CMK (cell line): ENCODE data around the gene ZC3H6.
"Not testable (repeated sequence)": the region's sequence is repeated elsewhere in the genome, so short reads cannot be mapped to it uniquely, and the experiment has no call there.

Experiments used
- DNase-seq: peaks from one replicate; pipeline ENCODE4 v3.0.0-alpha.2; 2010; ENCODE audit warnings: low read depth

ZC3H6 gene

DNA sequence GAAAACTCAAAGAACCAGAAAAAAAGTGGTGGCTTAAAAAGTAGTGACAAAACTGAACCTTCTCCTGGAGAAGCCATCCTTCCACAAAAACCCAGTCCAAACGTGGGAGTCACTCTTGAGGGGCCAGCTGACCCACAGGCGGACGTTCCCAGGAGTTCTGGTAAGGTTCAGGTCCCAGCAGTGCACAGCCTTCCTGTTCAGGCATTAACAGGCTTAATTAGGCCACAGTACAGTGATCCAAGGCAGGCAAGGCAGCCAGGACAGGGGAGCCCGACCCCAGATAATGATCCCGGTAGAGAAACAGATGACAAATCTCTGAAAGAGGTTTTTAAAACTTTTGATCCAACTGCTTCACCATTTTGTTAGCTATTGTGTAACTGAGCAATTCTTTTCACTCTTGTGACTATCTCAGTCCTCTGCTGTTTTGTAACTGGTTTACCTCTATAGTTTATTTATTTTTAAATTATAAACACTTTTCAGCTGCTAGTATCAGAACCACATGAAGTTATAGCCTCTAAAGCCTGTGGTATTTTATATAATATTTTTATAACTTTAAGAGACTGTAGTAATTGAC, 56.8 kb downstream of the ZC3H6 start:
- DNase-seq: no peak

DNA sequence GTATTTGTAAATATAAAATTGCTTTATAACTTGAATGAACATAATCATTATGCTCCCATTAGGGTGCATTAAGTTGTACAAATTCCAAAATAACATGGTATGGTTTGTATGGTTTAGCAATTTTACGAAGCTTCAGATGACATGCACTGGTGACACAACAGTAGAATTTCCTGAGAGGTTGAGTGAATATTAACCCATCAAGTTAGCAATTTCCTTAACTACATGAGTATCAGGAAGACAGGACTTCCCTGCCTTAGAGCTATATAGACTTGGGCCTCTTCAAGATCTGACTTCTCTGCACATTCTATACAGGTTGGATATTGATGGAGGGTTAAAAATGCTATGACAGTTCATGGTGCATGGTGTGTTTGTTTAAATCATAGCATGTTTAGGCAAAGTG, 60.2 kb downstream of the ZC3H6 start:
- no peak for DNase-seq

DNA sequence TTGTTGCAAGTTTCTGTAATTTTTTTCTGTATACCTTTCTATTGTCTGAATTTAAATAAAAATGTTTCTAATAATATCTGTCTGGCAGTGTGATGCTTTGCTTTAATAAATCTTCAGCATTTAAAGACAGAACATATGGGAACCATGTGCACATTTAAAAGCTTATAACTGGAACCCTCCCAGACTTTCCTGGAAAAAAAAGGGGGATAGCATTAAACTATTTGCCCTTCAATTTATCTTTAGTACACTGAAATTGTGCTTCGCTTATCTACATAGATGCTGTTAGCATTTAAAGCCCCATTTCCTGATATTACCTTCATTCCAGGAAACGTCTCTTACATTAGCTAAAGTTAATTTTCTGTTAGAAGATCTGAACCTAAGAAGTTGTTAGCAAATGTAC, 64.6 kb downstream of the ZC3H6 start:
- no peak for DNase-seq

DNA sequence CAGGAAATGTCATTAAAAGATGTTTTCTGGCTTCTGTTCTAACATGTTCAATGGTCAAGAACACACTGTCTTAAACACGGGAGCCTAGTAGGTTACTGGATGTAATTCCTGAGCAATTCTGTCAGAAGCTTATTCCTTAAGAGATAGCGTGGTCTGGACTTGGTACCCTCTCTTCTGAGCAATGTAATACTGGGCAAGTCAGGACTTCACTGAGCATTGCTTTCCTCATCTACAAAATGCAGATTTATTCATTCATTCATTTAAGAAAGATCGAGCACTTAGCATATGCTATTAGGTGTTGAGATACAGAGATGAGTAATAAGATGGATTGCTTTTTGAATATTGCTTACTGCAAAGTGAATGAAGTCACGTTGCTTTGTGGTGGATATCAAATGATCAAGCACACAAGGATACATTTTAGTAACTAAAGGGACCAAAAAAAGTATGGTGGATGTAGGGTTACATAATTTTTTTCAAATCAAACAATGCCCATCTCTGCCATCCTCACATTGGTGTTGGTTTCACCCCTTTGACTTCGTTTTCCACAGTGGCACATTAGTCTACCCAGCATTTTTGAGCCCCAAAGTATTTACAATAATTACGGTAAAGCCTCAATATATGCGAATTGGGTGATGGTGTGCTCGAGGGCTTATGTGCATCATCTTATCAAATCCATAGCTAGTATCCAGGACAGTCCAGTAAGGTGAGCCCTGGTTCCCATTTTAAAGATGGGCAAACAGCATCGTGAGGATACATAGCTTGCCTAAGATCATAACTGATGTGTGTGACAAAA, 65.3 kb downstream of the ZC3H6 start:
- DNase-seq: no peak

DNA sequence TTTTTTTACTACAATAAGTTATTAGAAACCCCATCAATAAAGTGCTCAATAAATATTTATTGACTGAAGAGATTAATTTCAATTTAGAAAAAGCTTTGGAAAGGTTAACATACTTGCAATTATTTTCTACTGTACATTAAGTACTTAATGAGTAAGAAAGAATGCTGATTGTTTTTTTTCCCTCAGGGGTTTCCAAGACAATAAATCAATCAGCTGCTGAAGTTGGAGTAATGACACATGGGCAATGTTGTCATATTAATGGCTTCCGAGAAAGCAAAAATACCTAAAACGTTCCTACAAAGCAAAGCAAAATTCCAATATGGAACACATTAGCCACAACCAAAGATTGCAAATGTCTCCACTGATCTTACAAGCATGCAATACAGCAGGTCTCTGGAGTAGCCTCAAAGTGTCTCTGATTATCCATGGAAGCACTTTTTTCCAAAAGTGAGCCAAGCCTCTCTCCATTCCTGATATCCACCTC, 66.7 kb downstream of the ZC3H6 start:
- no peak for DNase-seq

DNA sequence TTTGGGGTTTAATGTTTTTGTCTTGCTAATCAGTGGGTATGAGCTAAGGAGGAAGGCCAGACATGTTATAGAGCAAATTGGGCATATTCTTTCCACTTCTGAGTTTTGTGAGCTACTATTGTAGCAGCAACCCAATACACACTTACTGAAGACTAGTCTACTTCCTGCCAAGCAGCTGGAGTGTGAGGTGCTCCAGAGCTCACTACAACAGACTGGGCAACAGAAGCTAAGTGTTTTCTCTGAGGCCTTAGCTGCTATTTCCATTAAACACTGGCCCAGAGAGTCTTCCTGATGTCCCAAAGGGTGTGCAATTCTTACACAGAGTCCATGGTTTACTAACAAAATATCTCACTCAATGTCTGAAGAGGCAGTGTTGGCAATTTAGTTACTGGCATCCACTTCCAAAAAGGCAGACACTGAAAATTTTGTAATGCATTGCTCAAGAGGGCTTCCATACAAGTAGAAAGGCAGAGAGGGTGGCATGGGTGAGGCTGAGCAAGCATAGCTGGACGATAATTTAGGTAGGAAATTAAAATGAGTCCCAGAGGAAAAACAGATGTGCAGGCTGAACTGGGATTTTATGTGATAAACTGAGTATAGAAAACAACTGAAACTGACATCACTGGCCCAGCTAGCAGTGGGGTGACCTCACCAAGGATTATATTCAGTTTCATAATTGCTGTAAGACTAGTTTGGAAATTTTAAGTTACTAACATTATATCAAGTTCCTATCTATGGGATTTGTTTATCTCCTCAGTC, 68.6 kb downstream of the ZC3H6 start:
- DNase-seq: no peak

DNA sequence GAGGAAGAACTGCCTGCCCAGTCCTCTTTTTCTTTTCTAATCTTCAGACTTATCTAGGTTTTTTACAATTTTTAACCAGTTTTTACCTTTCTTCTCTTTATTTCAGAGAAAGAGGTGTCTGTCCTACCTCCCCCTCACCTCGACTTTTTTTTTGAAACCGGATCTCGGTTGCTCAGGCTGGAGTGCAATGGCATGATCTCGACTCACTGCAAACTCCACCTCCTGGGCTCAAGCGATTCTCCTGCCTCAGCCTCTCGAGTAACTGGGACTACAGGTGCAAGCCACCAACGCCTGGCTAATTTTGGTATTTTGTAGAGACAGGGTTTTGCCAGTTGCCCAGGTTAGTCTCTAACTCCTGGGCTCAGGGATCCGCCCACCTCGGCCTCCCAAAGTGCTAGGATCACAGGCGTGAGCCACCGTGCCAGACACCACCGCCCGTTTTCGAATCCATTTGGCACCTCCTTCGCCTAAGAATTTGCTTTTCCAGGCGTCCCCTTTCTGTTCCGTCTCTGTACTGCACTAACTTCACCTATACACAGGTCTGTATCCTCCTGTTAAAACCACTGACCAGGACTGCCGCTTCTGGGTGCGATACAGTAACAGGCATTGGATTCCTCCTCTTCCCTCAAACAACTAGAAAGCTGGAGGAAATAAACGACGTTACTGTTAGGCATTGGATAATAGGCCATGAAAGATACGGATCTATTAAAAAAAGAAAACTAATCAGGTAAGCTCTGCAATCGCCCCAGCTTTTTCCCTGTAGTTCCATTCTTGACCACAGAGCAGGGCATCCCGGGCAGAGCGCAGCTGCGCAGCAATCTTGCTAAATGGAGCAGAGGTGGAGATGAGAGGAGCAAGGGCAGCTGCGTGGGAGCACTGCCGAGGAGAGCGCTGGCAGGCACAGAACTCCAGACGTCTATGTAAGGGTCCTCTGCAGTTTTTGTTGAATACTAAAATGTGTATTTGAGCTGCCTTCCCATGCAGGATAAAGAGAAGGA, 69.9 kb downstream of the ZC3H6 start:
- DNase-seq: no peak

DNA sequence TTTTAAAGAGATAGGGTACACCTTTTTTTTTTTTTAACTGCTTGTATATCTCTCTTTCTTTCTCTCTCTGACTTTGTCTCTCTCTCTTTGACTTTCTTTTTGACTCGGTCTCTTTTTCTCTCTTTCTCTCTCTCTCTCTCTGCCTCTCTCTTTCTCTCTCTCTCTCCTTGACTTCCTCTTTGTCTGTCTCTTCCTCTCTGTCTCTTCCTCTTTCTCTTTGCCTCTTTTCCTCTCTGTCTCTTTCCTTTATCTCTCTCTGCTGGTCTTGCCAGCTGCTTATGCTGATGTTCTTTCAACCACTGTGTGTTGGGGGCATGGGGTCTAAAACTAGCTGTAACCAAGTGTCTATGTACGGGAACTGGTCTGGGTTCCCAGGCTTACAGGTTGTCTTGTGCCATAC, 76.9 kb downstream of the ZC3H6 start:
- DNase-seq: not testable (repeated sequence)

DNA sequence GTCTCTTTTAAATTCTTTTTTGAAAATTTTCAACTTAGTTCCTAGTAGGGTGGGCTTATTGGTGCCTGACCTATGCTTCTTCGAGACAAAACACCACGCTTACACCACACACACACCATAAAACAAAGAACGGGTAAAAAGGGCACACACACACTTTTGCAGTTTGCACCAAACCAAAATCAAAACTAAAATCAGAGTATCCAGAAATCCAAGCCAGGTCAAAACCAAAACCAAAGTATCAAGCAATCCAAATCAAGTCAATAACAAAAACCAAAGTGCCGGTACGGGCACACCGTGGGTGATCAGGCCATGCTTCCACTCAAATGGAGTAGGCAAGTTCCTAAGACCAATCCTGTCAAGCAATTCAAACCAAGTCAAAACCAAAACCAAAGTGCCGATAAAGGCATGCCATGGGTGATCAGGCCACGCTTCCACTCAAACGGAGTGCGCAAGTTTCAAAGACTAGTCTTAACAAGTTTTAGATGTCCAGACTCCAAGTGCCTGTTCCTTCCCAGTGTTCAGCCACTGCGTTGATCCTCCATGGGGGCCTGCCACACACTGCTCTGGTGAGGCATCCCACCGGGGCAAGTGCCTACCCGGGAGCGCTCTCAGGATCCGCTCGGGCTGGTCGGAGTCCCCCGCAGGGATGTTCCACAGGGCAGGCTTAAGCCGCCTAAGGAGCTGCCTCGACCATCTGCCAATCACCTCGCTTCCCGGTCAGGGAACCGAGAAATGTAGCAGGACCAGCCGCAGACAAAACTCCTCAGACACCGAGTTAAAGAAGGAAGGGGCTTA, 77.6 kb downstream of the ZC3H6 start:
- not testable (repeated sequence) for DNase-seq

DNA sequence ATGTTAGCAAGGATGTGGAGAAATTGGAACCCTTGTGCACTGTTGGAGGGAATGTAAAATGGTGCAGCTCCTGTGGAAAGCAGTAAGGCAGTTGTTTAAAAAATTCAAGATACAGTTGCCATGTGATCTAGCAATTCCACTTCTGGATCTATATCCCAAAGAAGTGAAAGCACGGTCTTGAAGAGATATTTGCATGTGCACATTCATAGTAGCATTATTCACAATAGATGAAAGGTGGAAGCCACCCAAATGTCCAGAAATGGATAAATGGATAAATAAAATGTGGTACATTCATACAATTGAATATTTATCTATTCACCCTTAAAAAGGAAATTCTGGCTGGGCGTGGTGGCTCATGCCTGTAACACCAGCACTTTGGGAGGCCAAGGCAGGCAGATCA, 78.9 kb downstream of the ZC3H6 start:
- not testable (repeated sequence) for DNase-seq

DNA sequence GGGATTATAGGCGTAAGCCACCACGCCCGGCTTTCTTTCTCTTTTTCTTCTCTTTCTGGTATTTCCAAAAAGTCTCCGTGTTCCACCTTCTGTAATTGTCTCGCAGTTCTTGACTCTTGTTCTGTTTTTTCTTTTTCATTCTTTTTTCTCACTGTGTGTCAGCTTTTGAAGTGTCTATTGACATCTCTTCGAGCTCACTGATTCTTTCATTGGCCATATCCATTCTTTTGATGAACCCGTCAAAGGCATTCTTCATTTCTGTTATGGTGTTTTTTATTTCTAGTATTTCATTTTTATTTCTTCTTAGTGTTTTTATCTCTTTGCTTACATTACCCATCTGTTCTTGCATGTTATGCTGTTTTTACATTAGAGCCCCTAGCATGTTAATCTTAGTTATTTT, 84.7 kb downstream of the ZC3H6 start:
- DNase-seq: not testable (repeated sequence)
